Type B pancreatic cell (in vitro differentiated cells): ENCODE data around the gene SLCO3A1. TPM values are rescaled to one million over a fixed set of nuclear protein-coding genes. Genes with fewer than 3 reads are reported as not detected.

ENCODE experiments used
- DNase-seq: peaks from one replicate; pipeline ENCODE4 v3.0.0; 2021; ENCODE audit warnings: mixed read lengths; ENCODE audit not compliant: unreplicated experiment; ENCODE audit errors: extremely low spot score
- H3K27ac Mint-ChIP-seq: 2 replicates; pipeline ENCODE4 v1.8.0; 2021; ENCODE audit warnings: mild to moderate bottlenecking, mixed read lengths
- H3K27me3 Mint-ChIP-seq: 2 replicates; pipeline ENCODE4 v1.8.0; 2021; ENCODE audit warnings: mixed read lengths
- H3K36me3 Mint-ChIP-seq: 2 replicates; pipeline ENCODE4 v1.8.0; 2021; ENCODE audit warnings: mixed read lengths
- H3K4me1 Mint-ChIP-seq: one replicate; pipeline ENCODE4 v1.8.0; 2021; ENCODE audit warnings: mixed read lengths; ENCODE audit not compliant: unreplicated experiment
- H3K4me3 Mint-ChIP-seq: 2 replicates; pipeline ENCODE4 v1.8.0; 2021; ENCODE audit warnings: mild to moderate bottlenecking, mixed read lengths
- H3K9me3 Mint-ChIP-seq: 2 replicates; pipeline ENCODE4 v1.8.0; 2021; ENCODE audit warnings: mixed read lengths
- CTCF ChIP-seq: fragments of 200-600 bp; sonication (generic); conservative IDR thresholded peaks from 2 replicates; pipeline ENCODE4 v1.5.0; 2021; ENCODE audit warnings: antibody characterized with exemption, mild to moderate bottlenecking
- total RNA-seq: library from RNA; stranded (reverse); gene quantifications from 2 replicates; pipeline ENCODE4 v1.2.1, GENCODE V29; 2021; ENCODE audit warnings: low replicate concordance

SLCO3A1 gene
- total RNA-seq, 1 donor from 2014 or later: 30.9 TPM

GRCh38 chr15:92118936-92119325 is 265.4 kb downstream of the SLCO3A1 start:
- peaks cover 13% of the 10 kb centered on the region for H3K9me3 Mint-ChIP-seq
- H3K4me1 Mint-ChIP-seq: peaks cover 27% of the 10 kb centered on the region
- no peak for TF ChIP-seq CTCF
- H3K27me3 Mint-ChIP-seq: no peaks in the 10 kb centered on the region
- no peak overlapping the region for H3K27ac Mint-ChIP-seq
- H3K36me3 Mint-ChIP-seq: peaks cover 24% of the 10 kb centered on the region
- DNase-seq: no peak
- H3K4me3 Mint-ChIP-seq: no peak overlapping the region

DNA sequence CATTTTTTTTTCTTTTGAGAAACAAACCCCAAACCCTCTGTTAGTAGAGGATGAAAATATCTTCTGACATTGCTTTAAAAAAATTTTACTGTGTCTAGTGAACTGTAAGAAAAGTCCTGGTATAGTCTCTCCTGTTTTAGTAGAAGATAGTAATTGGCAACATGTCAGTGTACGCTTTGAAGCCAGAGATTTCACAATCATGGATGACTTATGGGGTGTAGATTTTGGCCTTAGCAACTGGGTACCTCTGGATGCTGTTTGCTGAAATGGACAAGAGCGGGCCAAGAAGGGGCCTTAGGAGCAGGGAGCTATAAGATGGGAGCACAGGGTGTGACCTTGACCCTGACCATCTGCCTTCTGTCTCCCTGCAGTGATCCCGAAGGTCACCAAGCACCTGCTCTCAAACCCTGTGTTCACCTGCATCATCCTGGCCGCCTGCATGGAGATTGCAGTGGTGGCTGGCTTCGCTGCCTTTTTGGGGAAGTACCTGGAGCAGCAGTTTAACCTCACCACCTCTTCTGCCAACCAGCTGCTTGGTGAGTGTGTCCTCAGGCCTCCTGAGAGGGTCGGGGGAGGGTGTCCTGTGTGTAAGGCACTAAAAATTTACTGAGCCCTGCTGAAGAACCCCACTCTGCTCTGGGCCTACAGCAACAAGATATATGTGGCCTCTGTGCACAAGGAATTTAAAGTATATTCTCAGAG is 266.7 kb downstream of the SLCO3A1 start:
- Mint-ChIP-seq H3K36me3 (peaks cover 32% of the 10 kb centered on the region), H3K4me1 (peaks cover 36% of the 10 kb centered on the region), H3K27ac (peak overlapping the region; percentile 87), H3K9me3 (peaks cover 13% of the 10 kb centered on the region), H3K4me3 (no peak overlapping the region), H3K27me3 (peaks cover 2% of the 10 kb centered on the region)
- DNase-seq: no peak
- no peak for TF ChIP-seq CTCF

DNA sequence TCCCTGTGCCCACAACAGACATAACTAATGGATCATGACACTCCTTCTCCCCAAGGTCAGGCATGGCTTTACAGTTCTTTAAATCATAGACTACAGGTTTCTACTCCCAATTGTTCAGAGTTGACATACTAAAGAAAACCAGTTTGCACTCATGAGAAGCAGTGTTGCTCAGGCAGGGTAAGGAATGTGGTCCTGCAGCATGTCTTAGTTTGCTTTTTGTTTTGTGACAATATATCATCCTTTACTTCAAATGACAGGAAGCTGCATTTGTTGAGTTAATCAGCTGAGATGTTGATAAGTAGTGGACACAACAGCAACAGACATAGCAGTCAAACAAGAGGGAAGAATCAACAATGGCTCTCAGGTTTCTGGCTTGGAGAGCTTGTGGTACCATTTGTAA is 267.5 kb downstream of the SLCO3A1 start:
- H3K4me3 Mint-ChIP-seq: peak overlapping the region; percentile 51
- TF ChIP-seq CTCF: no peak

GRCh38 chr15:92122259-92122658 is 268.8 kb downstream of the SLCO3A1 start:
- no peak for TF ChIP-seq CTCF
- peak overlapping the region; percentile 87 for H3K27ac Mint-ChIP-seq
- H3K27me3 Mint-ChIP-seq: peaks cover 2% of the 10 kb centered on the region

More for the DNA sequence above, 267.5 kb downstream of the SLCO3A1 start:
- peaks cover 13% of the 10 kb centered on the region for H3K9me3 Mint-ChIP-seq
- peaks cover 32% of the 10 kb centered on the region for H3K36me3 Mint-ChIP-seq
- DNase-seq: no peak
- peaks cover 36% of the 10 kb centered on the region for H3K4me1 Mint-ChIP-seq
- peak overlapping the region; percentile 87 for H3K27ac Mint-ChIP-seq
- H3K27me3 Mint-ChIP-seq: peaks cover 2% of the 10 kb centered on the region

DNA sequence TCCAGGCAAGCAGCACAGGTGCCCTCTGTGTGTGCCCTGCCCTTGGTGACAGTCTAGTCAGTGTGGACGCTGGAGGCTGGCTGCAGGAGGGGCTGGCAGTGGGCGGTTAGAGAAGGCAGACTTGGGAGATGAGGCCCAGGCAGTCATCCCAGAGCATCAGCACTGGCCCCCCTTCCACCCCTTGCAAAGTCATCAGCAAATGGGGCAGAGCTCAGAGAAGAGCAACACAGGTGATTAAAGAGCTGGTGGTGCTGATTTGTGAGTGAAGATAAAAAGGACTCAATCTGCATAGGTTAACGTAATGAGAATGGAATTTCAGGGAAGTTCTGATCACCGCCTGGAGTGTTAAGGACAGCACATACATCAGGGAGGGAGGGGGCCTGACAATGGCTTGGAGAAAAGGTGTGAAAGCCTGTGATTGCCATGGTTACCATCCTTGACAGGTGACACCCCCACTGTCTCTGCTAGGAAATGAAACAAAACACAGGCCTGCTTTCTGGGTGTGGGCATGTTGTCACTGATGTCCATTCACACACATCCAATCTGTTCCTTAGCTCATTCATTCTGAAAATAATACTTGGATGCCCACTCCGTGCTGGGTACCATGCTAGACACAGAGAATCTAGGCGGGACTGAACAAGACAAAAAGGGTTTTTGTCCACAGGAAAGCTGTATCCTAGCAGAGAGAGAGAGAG is 270.6 kb downstream of the SLCO3A1 start:
- Mint-ChIP-seq H3K9me3 (peaks cover 13% of the 10 kb centered on the region), H3K27ac (peak overlapping the region; percentile 85), H3K4me1 (peaks cover 23% of the 10 kb centered on the region), H3K27me3 (peaks cover 2% of the 10 kb centered on the region), H3K4me3 (peak overlapping the region; percentile 56), H3K36me3 (peaks cover 40% of the 10 kb centered on the region)
- DNase-seq: no peak
- TF ChIP-seq CTCF: no peak

More at GRCh38 chr15:92122259-92122658, 268.8 kb downstream of the SLCO3A1 start:
- DNase-seq: no peak
- Mint-ChIP-seq H3K4me3 (no peak overlapping the region), H3K4me1 (peaks cover 33% of the 10 kb centered on the region), H3K9me3 (peaks cover 13% of the 10 kb centered on the region), H3K36me3 (peaks cover 32% of the 10 kb centered on the region)
